Mesenchymal stem cell (in vitro differentiated cells and primary cell): ENCODE data around the gene GRIN1.

ENCODE experiments used
- DNase-seq: peaks from one replicate; pipeline ENCODE4 v3.0.0-alpha.2; 2013
- H2AFZ ChIP-seq: one replicate; pipeline ENCODE4 v1.6.1; 2013; ENCODE audit warnings: low read depth, mild to moderate bottlenecking, control low read depth, inconsistent platforms, low read length, moderate library complexity
- H2AK5ac ChIP-seq: 2 replicates; pipeline ENCODE4 v1.6.1; 2013; ENCODE audit warnings: low read length, moderate library complexity, mild to moderate bottlenecking, inconsistent platforms; ENCODE audit not compliant: severe bottlenecking
- H2BK120ac ChIP-seq: one replicate; pipeline ENCODE4 v1.6.1; 2013; ENCODE audit warnings: low read depth, mild to moderate bottlenecking, inconsistent platforms, low read length, moderate library complexity
- H2BK12ac ChIP-seq, 2 experiments: one replicate each; pipeline ENCODE4 v1.6.1; 2013; ENCODE audit warnings: inconsistent platforms in 2 of 2, low read length in 2 of 2, mild to moderate bottlenecking in 2 of 2, moderate library complexity in 2 of 2, control low read depth in 1 of 2
- H2BK15ac ChIP-seq: one replicate; pipeline ENCODE4 v1.6.1; 2013; ENCODE audit warnings: mild to moderate bottlenecking, low read depth, inconsistent platforms; ENCODE audit not compliant: poor library complexity, severe bottlenecking
- H2BK5ac ChIP-seq: 2 replicates; pipeline ENCODE4 v1.6.1; 2013; ENCODE audit warnings: low read depth, mild to moderate bottlenecking, low read length, control low read depth, inconsistent platforms; ENCODE audit not compliant: poor library complexity, severe bottlenecking
- H3K14ac ChIP-seq, 2 experiments: one replicate each; pipeline ENCODE4 v1.6.1; 2013; ENCODE audit warnings: inconsistent platforms in 2 of 2, low read length in 2 of 2, control low read depth in 1 of 2, mild to moderate bottlenecking in 1 of 2, moderate library complexity in 1 of 2
- H3K18ac ChIP-seq, 2 experiments: one replicate each; pipeline ENCODE4 v1.6.1; 2013; ENCODE audit warnings: inconsistent platforms in 2 of 2, low read length in 2 of 2, control low read depth in 1 of 2, low read depth in 1 of 2, mild to moderate bottlenecking in 1 of 2
- H3K23ac ChIP-seq, 2 experiments: one replicate each; pipeline ENCODE4 v1.6.1; 2013; ENCODE audit warnings: inconsistent platforms in 2 of 2, low read length in 2 of 2, mild to moderate bottlenecking in 2 of 2, moderate library complexity in 2 of 2, control low read depth in 1 of 2
- H3K27ac ChIP-seq: 2 replicates; pipeline ENCODE4 v1.5.1; 2013; ENCODE audit warnings: mild to moderate bottlenecking, moderate library complexity, low read length, control low read depth, inconsistent platforms; ENCODE audit not compliant: poor library complexity, severe bottlenecking
- H3K27me3 ChIP-seq, 2 experiments: 2 replicates each; pipeline versions ENCODE4 v1.6.1 to v1.7.0; 2013; ENCODE audit warnings: low read length in 2 of 2, mild to moderate bottlenecking in 2 of 2, moderate library complexity in 2 of 2, control low read depth in 1 of 2, inconsistent platforms in 1 of 2; ENCODE audit not compliant: control insufficient read depth in 1 of 2, insufficient read depth in 1 of 2
- H3K36me3 ChIP-seq, 2 experiments: 2 replicates each; pipeline versions ENCODE4 v1.6.1 to v1.7.0; 2013; ENCODE audit warnings: low read length in 2 of 2, control low read depth in 1 of 2, inconsistent platforms in 1 of 2, low read depth in 1 of 2, mild to moderate bottlenecking in 1 of 2; ENCODE audit not compliant: insufficient read depth in 2 of 2, control insufficient read depth in 1 of 2
- H3K4ac ChIP-seq, 2 experiments: one replicate each; pipeline ENCODE4 v1.6.1; 2013; ENCODE audit warnings: inconsistent platforms in 2 of 2, low read length in 2 of 2, mild to moderate bottlenecking in 2 of 2, moderate library complexity in 2 of 2, control low read depth in 1 of 2, low read depth in 1 of 2
- H3K4me1 ChIP-seq: 2 replicates; pipeline ENCODE4 v1.6.1; 2013; ENCODE audit warnings: low read depth, low read length, control low read depth; ENCODE audit not compliant: control insufficient read depth, insufficient read depth
- H3K4me2 ChIP-seq: 2 replicates; pipeline ENCODE4 v1.6.1; 2013; ENCODE audit warnings: low read length, mild to moderate bottlenecking, inconsistent platforms; ENCODE audit not compliant: poor library complexity, severe bottlenecking
- H3K4me3 ChIP-seq, 2 experiments: 2 replicates each; pipeline versions ENCODE4 v1.5.1 to v1.7.0; 2013; ENCODE audit warnings: low read length in 2 of 2, mild to moderate bottlenecking in 2 of 2, control low read depth in 1 of 2, low read depth in 1 of 2; ENCODE audit not compliant: insufficient read depth in 1 of 2
- H3K79me1 ChIP-seq: replicated peaks from 2 replicates; pipeline ENCODE4 v1.6.1; 2013; ENCODE audit warnings: mild to moderate bottlenecking, control low read depth, low read length, inconsistent platforms; ENCODE audit not compliant: poor library complexity, severe bottlenecking
- H3K9ac ChIP-seq: 2 replicates; pipeline ENCODE4 v1.7.0; 2013; ENCODE audit warnings: mild to moderate bottlenecking, low read length, moderate library complexity
- H3K9me3 ChIP-seq: 2 replicates; pipeline ENCODE4 v1.7.0; 2013; ENCODE audit warnings: mild to moderate bottlenecking, low read length; ENCODE audit not compliant: control insufficient read depth
- H4K8ac ChIP-seq: one replicate; pipeline ENCODE4 v1.6.1; 2013; ENCODE audit warnings: inconsistent platforms, mild to moderate bottlenecking, low read length, moderate library complexity
- H4K91ac ChIP-seq: one replicate; pipeline ENCODE4 v1.6.1; 2013; ENCODE audit warnings: mild to moderate bottlenecking, low read length, inconsistent platforms
- WGBS: methylation state at CpG from one replicate; pipeline ENCODE4 v1.1.7; 2013; ENCODE audit warnings: mixed read lengths; 5-methylcytosine and 5-hydroxymethylcytosine counted together

Gene GRIN1

GRCh38 chr9:137206602-137207001 lies 67.6 kb downstream of the GRIN1 start:
- no peak overlapping the region for H3K27ac ChIP-seq
- no peak overlapping the region for H4K91ac ChIP-seq
- no peak overlapping the region for H3K4ac ChIP-seq
- WGBS = 94% methylated on average over 7 of the region's 7 CpGs
- no peak for DNase-seq
- peak overlapping the region; percentile 5 for H4K8ac ChIP-seq
- H3K14ac ChIP-seq = no peak overlapping the region
- no peak overlapping the region for H3K4me2 ChIP-seq
- no peak overlapping the region for H2AFZ ChIP-seq
- H3K4me3 ChIP-seq = peak overlapping the region in 1 of 2 experiments; percentile 96
- no peak overlapping the region for H2BK120ac ChIP-seq
- peaks cover 19 to 39% of the 10 kb centered on the region in 2 experiments for H3K36me3 ChIP-seq
- H2BK5ac ChIP-seq = no peak overlapping the region
- peak overlapping the region; percentile 98 for H3K9ac ChIP-seq
- no peak overlapping the region for H3K18ac ChIP-seq
- no peak overlapping the region for H3K23ac ChIP-seq
- H3K27me3 ChIP-seq = no peaks in the 10 kb centered on the region
- peaks cover 30% of the 10 kb centered on the region for H3K79me1 ChIP-seq
- no peak overlapping the region for H2BK12ac ChIP-seq
- no peak overlapping the region for H2AK5ac ChIP-seq
- no peaks in the 10 kb centered on the region for H3K9me3 ChIP-seq
- H3K4me1 ChIP-seq = peaks cover 26% of the 10 kb centered on the region
- no peak overlapping the region for H2BK15ac ChIP-seq

GRCh38 chr9:137211532-137211931 lies 72.6 kb downstream of the GRIN1 start:
- Histone ChIP-seq H3K4ac (no peak overlapping the region), H3K9me3 (no peaks in the 10 kb centered on the region), H4K91ac (no peak overlapping the region), H2BK120ac (no peak overlapping the region), H3K36me3 (peaks cover 21 to 88% of the 10 kb centered on the region in 2 experiments), H3K27me3 (no peaks in the 10 kb centered on the region), H3K4me3 (no peak overlapping the region), H3K23ac (no peak overlapping the region), H3K18ac (no peak overlapping the region), H2AFZ (no peak overlapping the region), H2BK5ac (no peak overlapping the region), H2AK5ac (no peak overlapping the region), H3K9ac (no peak overlapping the region), H2BK15ac (no peak overlapping the region), H3K4me1 (peaks cover 10% of the 10 kb centered on the region), H3K4me2 (no peak overlapping the region), H3K27ac (no peak overlapping the region), H3K14ac (no peak overlapping the region), H2BK12ac (no peak overlapping the region), H3K79me1 (peaks cover 17% of the 10 kb centered on the region), H4K8ac (no peak overlapping the region)
- WGBS = 88% methylated on average over 13 of the region's 13 CpGs
- DNase-seq = no peak

DNA sequence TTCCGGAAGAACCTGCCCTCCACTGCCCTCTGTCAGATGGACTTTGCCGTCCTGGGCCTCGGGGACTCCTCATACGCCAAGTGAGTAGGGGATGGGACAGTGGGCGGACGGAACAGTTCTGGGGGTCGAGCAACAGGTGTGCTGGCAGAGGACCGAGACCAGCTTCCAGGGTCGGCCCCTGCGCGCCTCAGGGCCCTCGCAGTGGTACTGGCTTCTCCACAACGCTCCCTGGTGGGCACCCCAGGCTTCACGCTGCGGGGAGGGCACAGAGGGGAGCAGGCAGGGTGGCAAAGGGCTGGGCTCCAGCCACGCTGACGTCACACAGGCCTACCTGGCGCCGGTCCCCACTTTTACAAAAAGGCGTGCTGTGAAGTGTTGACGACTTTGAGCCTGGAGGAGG lies 73.6 kb downstream of the GRIN1 start:
- peaks cover 14% of the 10 kb centered on the region for H3K4me1 ChIP-seq
- DNase-seq = no peak
- H3K14ac ChIP-seq = no peak overlapping the region
- peaks cover 8% of the 10 kb centered on the region for H3K79me1 ChIP-seq
- no peaks in the 10 kb centered on the region for H3K27me3 ChIP-seq
- H2AK5ac ChIP-seq = no peak overlapping the region
- no peak overlapping the region for H3K4ac ChIP-seq
- H3K9ac ChIP-seq = no peak overlapping the region
- H2AFZ ChIP-seq = no peak overlapping the region
- no peak overlapping the region for H4K8ac ChIP-seq
- no peak overlapping the region for H2BK120ac ChIP-seq
- H3K9me3 ChIP-seq = no peaks in the 10 kb centered on the region
- H3K27ac ChIP-seq = no peak overlapping the region
- H2BK15ac ChIP-seq = no peak overlapping the region
- 92% methylated on average over 21 of the region's 21 CpGs for WGBS
- H4K91ac ChIP-seq = no peak overlapping the region
- H2BK5ac ChIP-seq = no peak overlapping the region
- H3K4me2 ChIP-seq = no peak overlapping the region
- H3K18ac ChIP-seq = no peak overlapping the region
- H3K23ac ChIP-seq = no peak overlapping the region
- no peak overlapping the region for H3K4me3 ChIP-seq
- no peak overlapping the region for H2BK12ac ChIP-seq
- peaks cover 13 to 85% of the 10 kb centered on the region in 2 experiments for H3K36me3 ChIP-seq

- WGBS = 96% methylated on average over 49 of the region's 49 CpGs
- no peak overlapping the region for H2BK12ac ChIP-seq
- no peak overlapping the region for H3K4ac ChIP-seq
These were observed 74.5 kb downstream of the GRIN1 start for GRCh38 chr9:137213160-137214060.

More at GRCh38 chr9:137213160-137214060, 74.5 kb downstream of the GRIN1 start:
- Histone ChIP-seq H3K4me3 (no peak overlapping the region), H3K27me3 (no peaks in the 10 kb centered on the region), H3K4me2 (no peak overlapping the region), H2BK120ac (no peak overlapping the region), H4K91ac (no peak overlapping the region), H3K9me3 (no peaks in the 10 kb centered on the region), H3K36me3 (peaks cover 11 to 83% of the 10 kb centered on the region in 2 experiments), H3K4me1 (peaks cover 23% of the 10 kb centered on the region), H3K14ac (no peak overlapping the region), H3K9ac (no peak overlapping the region), H3K18ac (no peak overlapping the region), H2AFZ (no peak overlapping the region), H4K8ac (peak overlapping the region; percentile 10), H3K23ac (no peak overlapping the region), H3K79me1 (peaks cover 7% of the 10 kb centered on the region), H2AK5ac (no peak overlapping the region), H2BK15ac (no peak overlapping the region), H3K27ac (no peak overlapping the region), H2BK5ac (no peak overlapping the region)
- DNase-seq = no peak
